K562 (cell line): ENCODE measurements around the gene NUP155. TPM values are rescaled to one million over a fixed set of nuclear protein-coding genes. Genes with fewer than 3 reads are reported as not detected.

ENCODE experiments used
- ATAC-seq: fragments of 200-7000 bp; cut with Tn5 transposase; 3 replicates; pipeline ENCODE4 v1.9.1; 2020; ENCODE audit warnings: moderate library complexity
- BruUV-seq: library from RNA; stranded (reverse); fragments of 400-500 nt; replicated peaks from 2 replicates; lab custom pipeline; 2021; lab: Mats Ljungman, UMichigan
- CTCF ChIA-PET: fragments of 300-600 bp; formaldehyde crosslinking; extraction: SDS; loops from one replicate; lab custom pipeline; 2021; ENCODE audit warnings: low intra/inter-chr PET ratio; lab: Yijun Ruan, JAX
- POLR2A ChIA-PET: fragments of 300-600, 350-650 bp; sonication (Branson Sonifier 250); formaldehyde crosslinking; extraction: SDS; loops from one replicate; lab custom pipeline; 2021; ENCODE audit warnings: antibody characterized with exemption, inconsistent platforms; lab: Yijun Ruan, JAX
- DNase-seq, 4 experiments: peaks; one replicate each; pipeline versions ENCODE4 v3.0.0 to v3.0.0-alpha.2; 2011 to 2018; ENCODE audit warnings: low spot score in 3 of 4, mixed read lengths in 3 of 4; ENCODE audit errors: extremely low read depth in 1 of 4
- FAIRE-seq: peaks from 2 replicates; lab custom pipeline; 2011; peaks lifted over from hg19 to GRCh38; lab: Jason Lieb, UNC
- H2AFZ ChIP-seq: 2 replicates; pipeline ENCODE4 v1.6.0; 2011; ENCODE audit warnings: low read depth, low read length, control low read depth, inconsistent platforms
- H3K27ac ChIP-seq: fragments of 200-600 bp; 3 replicates; pipeline ENCODE4 v1.8.0; 2011; ENCODE audit warnings: low read depth, mild to moderate bottlenecking, control low read depth, inconsistent platforms, low read length, moderate library complexity, mixed read lengths; ENCODE audit errors: extremely low read depth
- H3K27me3 ChIP-seq, 2 experiments: fragments of 300-600 bp in 1 of 2; 2 replicates in 1 of 2; 3 replicates in 1 of 2; pipeline versions ENCODE4 v1.6.0 to v1.8.0; 2011; ENCODE audit warnings: inconsistent platforms in 2 of 2, low read length in 2 of 2, mild to moderate bottlenecking in 1 of 2, mixed read lengths in 1 of 2, moderate library complexity in 1 of 2; ENCODE audit not compliant: control insufficient read depth in 2 of 2, insufficient read depth in 2 of 2
- H3K36me3 ChIP-seq: fragments of 300-600 bp; 3 replicates; pipeline ENCODE4 v1.8.0; 2011; ENCODE audit warnings: mild to moderate bottlenecking, low read length, inconsistent platforms; ENCODE audit not compliant: control insufficient read depth, insufficient read depth
- H3K4me1 ChIP-seq, 2 experiments: fragments of 200-600 bp in 1 of 2; replicated peaks in 1 of 2; 2 replicates in 1 of 2; 3 replicates in 1 of 2; pipeline versions ENCODE4 v1.5.1 to v1.8.0; 2011; ENCODE audit warnings: inconsistent platforms in 2 of 2, low read length in 2 of 2, mild to moderate bottlenecking in 1 of 2, mixed read lengths in 1 of 2, moderate library complexity in 1 of 2; ENCODE audit not compliant: control insufficient read depth in 2 of 2, insufficient read depth in 2 of 2
- H3K4me2 ChIP-seq: 2 replicates; pipeline ENCODE4 v1.6.1; 2011; ENCODE audit warnings: low read length, control low read depth, inconsistent platforms, mixed read lengths; ENCODE audit not compliant: insufficient read depth
- H3K4me3 ChIP-seq: fragments of 200-600 bp; sonication (generic), shearing (Covaris generic); 2 replicates; pipeline ENCODE4 v1.5.1; 2016; ENCODE audit warnings: control low read depth, inconsistent platforms
- H3K79me2 ChIP-seq: fragments of 200-600 bp; 3 replicates; pipeline ENCODE4 v1.8.0; 2011; ENCODE audit warnings: low read length, inconsistent platforms; ENCODE audit not compliant: control insufficient read depth, insufficient read depth
- H3K9ac ChIP-seq, 2 experiments: 2 replicates each; pipeline versions ENCODE4 v1.6.0 to v1.6.1; 2011; ENCODE audit warnings: low read depth in 2 of 2, low read length in 2 of 2, control low read depth in 1 of 2, inconsistent platforms in 1 of 2, mild to moderate bottlenecking in 1 of 2, mixed read lengths in 1 of 2; ENCODE audit not compliant: insufficient read depth in 1 of 2
- H3K9me1 ChIP-seq: one replicate; pipeline ENCODE4 v1.6.0; 2011; ENCODE audit warnings: inconsistent platforms, mild to moderate bottlenecking, low read length, moderate library complexity; ENCODE audit not compliant: control insufficient read depth, insufficient read depth
- H3K9me3 ChIP-seq: replicated peaks from 2 replicates; pipeline ENCODE4 v1.5.1; 2011; ENCODE audit warnings: low read depth, low read length, inconsistent platforms; ENCODE audit not compliant: control insufficient read depth, insufficient read depth
- H4K20me1 ChIP-seq: replicated peaks from 2 replicates; pipeline ENCODE4 v1.6.1; 2011; ENCODE audit warnings: low read length, inconsistent platforms, mixed read lengths; ENCODE audit not compliant: control insufficient read depth, insufficient read depth
- DEAF1 ChIP-seq: fragments of 450-650 bp; formaldehyde crosslinking; IDR thresholded peaks from 2 replicates; pipeline ENCODE4 v1.4.0; 2020; ENCODE audit warnings: mild to moderate bottlenecking, moderate library complexity
- EGR1 ChIP-seq: fragments of 450-650 bp; conservative IDR thresholded peaks from 2 replicates; pipeline ENCODE4 v1.6.1; 2017; ENCODE audit warnings: mild to moderate bottlenecking
- FOXM1 ChIP-seq, 2 experiments: fragments of 450-650 bp in 1 of 2; sonication (generic) in 1 of 2; formaldehyde crosslinking in 1 of 2; IDR thresholded peaks; 2 replicates each; pipeline versions ENCODE4 v1.6.1 to v1.9.0; 2017 to 2022; ENCODE audit warnings: low read depth in 2 of 2, mild to moderate bottlenecking in 2 of 2, missing genetic modification reagents in 1 of 2, moderate library complexity in 1 of 2
- GABPB2 ChIP-seq: fragments of 250-450 bp; sonication (Bioruptor Pico); conservative IDR thresholded peaks from 2 replicates; pipeline ENCODE4 v1.5.1; 2021; ENCODE audit warnings: mild to moderate bottlenecking
- JUND ChIP-seq, 2 experiments: IDR thresholded peaks; 2 replicates in 1 of 2; 3 replicates in 1 of 2; pipeline ENCODE4 v1.6.1; 2011; ENCODE audit warnings: borderline replicate concordance in 2 of 2, low read depth in 2 of 2, low read length in 2 of 2, improper control_type of control experiment in 1 of 2, missing biosample characterization in 1 of 2, missing genetic modification characterization in 1 of 2, missing genetic modification reagents in 1 of 2
- KDM2B ChIP-seq: fragments of 250-450 bp; sonication (Bioruptor Pico); IDR thresholded peaks from 2 replicates; pipeline ENCODE4 v1.8.0; 2021; ENCODE audit warnings: mild to moderate bottlenecking, moderate library complexity
- MED1 ChIP-seq: sonication (generic); formaldehyde crosslinking; IDR thresholded peaks from 2 replicates; pipeline ENCODE4 v1.8.1; 2023; ENCODE audit warnings: missing genetic modification reagents, borderline replicate concordance
- NELFE ChIP-seq: IDR thresholded peaks from 2 replicates; pipeline ENCODE4 v1.6.1; 2011; ENCODE audit warnings: mild to moderate bottlenecking; ENCODE audit not compliant: insufficient read depth, insufficient read length
- PATZ1 ChIP-seq: fragments of 250-450 bp; sonication (Bioruptor Pico); IDR thresholded peaks from 2 replicates; pipeline ENCODE4 v1.5.0; 2020; ENCODE audit warnings: mild to moderate bottlenecking, borderline replicate concordance
- RAD51 ChIP-seq: fragments of 450-650 bp; IDR thresholded peaks from 2 replicates; pipeline ENCODE4 v1.7.1; 2016; ENCODE audit warnings: low read depth, mild to moderate bottlenecking, borderline replicate concordance
- RBFOX2 ChIP-seq: fragments of 200-400 bp; formaldehyde crosslinking; IDR thresholded peaks from 2 replicates; pipeline ENCODE4 v1.6.1; 2017; ENCODE audit warnings: low read depth, mild to moderate bottlenecking, low read length, moderate library complexity
- SMAD3 ChIP-seq: fragments of 450-650 bp; formaldehyde crosslinking; conservative IDR thresholded peaks from 2 replicates; pipeline ENCODE4 v1.4.0; 2020; ENCODE audit warnings: mild to moderate bottlenecking
- ZNF584 ChIP-seq: fragments of 200-800 bp; sonication (Bioruptor generic); IDR thresholded peaks from 2 replicates; pipeline ENCODE4 v1.6.1; 2016; ENCODE audit warnings: low read depth, mild to moderate bottlenecking, missing genetic modification characterization, missing compliant biosample characterization
- ZNF780A ChIP-seq: fragments of 250-450 bp; sonication (Bioruptor Pico); IDR thresholded peaks from 2 replicates; pipeline ENCODE4 v1.5.0; 2021; ENCODE audit warnings: mild to moderate bottlenecking
- ZSCAN29 ChIP-seq: fragments of 450-650 bp; IDR thresholded peaks from 2 replicates; pipeline ENCODE4 v1.6.1; 2017
- WGBS: fragments of 100-300 bp; shearing (Covaris generic); methylation state at CpG from one replicate; pipeline ENCODE4 v1.1.6; 2016; ENCODE audit warnings: low coverage, mixed read lengths; ENCODE audit not compliant: insufficient coverage; ENCODE audit errors: missing lambda C conversion rate; 5-methylcytosine and 5-hydroxymethylcytosine counted together
- in situ Hi-C: fragments of 300-500 bp; cut with MboI; formaldehyde crosslinking; loops from 4 replicates; pipeline ENCODE4 v1.15.0; 2018; ENCODE audit warnings: inconsistent platforms, mixed read lengths
- intact Hi-C: fragments of 100-400 bp; cut with micrococcal nuclease; formaldehyde crosslinking; loops from 2 replicates; pipeline ENCODE4 v1.14.2; 2022
- polyA plus RNA-seq, 8 experiments: library from polyadenylated mRNA; depleted of rRNA in 4 of 8; stranded (reverse) in 5 of 8; unstranded in 3 of 8; fragments of >200 nt; fragmentation: Nextera tagmentation in 2 of 8; fragmentation: Illumina TruSeq in 1 of 8; extraction: Ambion mirVana in 2 of 8; extraction: Trizol in 1 of 8; gene quantifications; 2 replicates each; pipeline versions ENCODE4 v1.2.1 to v1.2.3, GENCODE V29; 2011 to 2014; ENCODE audit warnings: inconsistent platforms in 1 of 8, missing spikeins in 1 of 8
- total RNA-seq, 7 experiments: library from RNA; depleted of rRNA in 6 of 7; stranded (reverse); fragments of >200 nt in 6 of 7; fragmentation: Illumina TruSeq in 2 of 7; extraction: Trizol in 2 of 7; gene quantifications; 2 replicates each; pipeline versions ENCODE4 v1.2.1 to v1.2.3, GENCODE V29; 2011 to 2021; ENCODE audit warnings: low replicate concordance in 1 of 7
- TF ChIP-seq, protein P1 (sequence below): fragments of 450-650 bp; IDR thresholded peaks from one replicate; pipeline ENCODE4 v1.6.1; 2018; ENCODE audit warnings: mild to moderate bottlenecking, moderate library complexity; ENCODE audit not compliant: partially characterized antibody
- TF ChIP-seq, protein P2 (sequence below): fragments of 250-450 bp; sonication (Bioruptor Pico); IDR thresholded peaks from 2 replicates; pipeline ENCODE4 v1.8.0; 2021; ENCODE audit warnings: borderline replicate concordance, mild to moderate bottlenecking, moderate library complexity; ENCODE audit not compliant: poor library complexity, severe bottlenecking

NUP155 gene
- total and polyA plus RNA-seq, 9 of the 15 experiments (the other 6 are each of a cell fraction or from before 2014, with no cell fraction given), result 39.3 to 130 (median 77.0) TPM

GRCh38 chr5:37370550-37370863 lies 399 bp downstream of the NUP155 start (continued):
- TF ChIP-seq NELFE (no peak), ZSCAN29 (no peak), JUND (IDR thresholded peaks at IDR 0.05; ENCODE audit: borderline replicate concordance, low read depth, low read length) (no peak), JUND (tag; IDR thresholded peaks at IDR 0.05; ENCODE audit: borderline replicate concordance, low read depth, low read length) (0 out of 3 replicates have a peak, but pooled peaks have one; percentile 1), DEAF1 (no peak), FOXM1 (IDR thresholded peaks at IDR 0.05; ENCODE audit: low read depth) (no peak), FOXM1 (CRISPR knock-in tag; IDR thresholded peaks at IDR 0.05; ENCODE audit: low read depth) (no peak), ZNF780A (CRISPR knock-in tag) (no peak), RAD51 (no peak)
- TF ChIP-seq, protein P1, sequence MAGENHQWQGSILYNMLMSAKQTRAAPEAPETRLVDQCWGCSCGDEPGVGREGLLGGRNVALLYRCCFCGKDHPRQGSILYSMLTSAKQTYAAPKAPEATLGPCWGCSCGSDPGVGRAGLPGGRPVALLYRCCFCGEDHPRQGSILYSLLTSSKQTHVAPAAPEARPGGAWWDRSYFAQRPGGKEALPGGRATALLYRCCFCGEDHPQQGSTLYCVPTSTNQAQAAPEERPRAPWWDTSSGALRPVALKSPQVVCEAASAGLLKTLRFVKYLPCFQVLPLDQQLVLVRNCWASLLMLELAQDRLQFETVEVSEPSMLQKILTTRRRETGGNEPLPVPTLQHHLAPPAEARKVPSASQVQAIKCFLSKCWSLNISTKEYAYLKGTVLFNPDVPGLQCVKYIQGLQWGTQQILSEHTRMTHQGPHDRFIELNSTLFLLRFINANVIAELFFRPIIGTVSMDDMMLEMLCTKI, result no peak

- ChIA-PET CTCF (no interaction called here), POLR2A (no interaction called here)
- intact Hi-C loops (no loop called here), in situ Hi-C loops (no loop called here)
- Histone ChIP-seq H3K36me3 (peaks cover 89% of the 10 kb centered on the region), H3K4me2 (no peak overlapping the region), H3K9ac (no peak overlapping the region), H3K9me3 (no peaks in the 10 kb centered on the region), H3K4me1 (no peaks in the 10 kb centered on the region), H2AFZ (no peak overlapping the region), H3K9me1 (no peaks in the 10 kb centered on the region), H4K20me1 (no peaks in the 10 kb centered on the region), H3K4me3 (no peak overlapping the region), H3K79me2 (peaks cover 6% of the 10 kb centered on the region; the same call in 2 of the 3 replicates), H3K27ac (no peak overlapping the region), H3K27me3 (no peaks in the 10 kb centered on the region)
- no TSS peak for BruUV-seq
- WGBS, result 95% methylated on average over 6 of the region's 6 CpGs
- FAIRE-seq (no peak), ATAC-seq (no peak), DNase-seq (no peak)
- TF ChIP-seq MED1 (CRISPR knock-in tag) (no peak), ZNF584 (CRISPR knock-in tag) (no peak), KDM2B (CRISPR knock-in tag) (no peak), GABPB2 (no peak), SMAD3 (no peak), PATZ1 (CRISPR knock-in tag) (no peak), EGR1 (no peak), RBFOX2 (no peak)
- TF ChIP-seq, protein P2, sequence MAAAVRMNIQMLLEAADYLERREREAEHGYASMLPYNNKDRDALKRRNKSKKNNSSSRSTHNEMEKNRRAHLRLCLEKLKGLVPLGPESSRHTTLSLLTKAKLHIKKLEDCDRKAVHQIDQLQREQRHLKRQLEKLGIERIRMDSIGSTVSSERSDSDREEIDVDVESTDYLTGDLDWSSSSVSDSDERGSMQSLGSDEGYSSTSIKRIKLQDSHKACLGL (CRISPR knock-in tag), result no peak
Observed at GRCh38 chr5:37355161-37355560, 15.7 kb downstream of the NUP155 start.
